CD4-positive, alpha-beta T cell treated with Interleukin-6 at 100 ng/mL for 8 hours (primary cell): Measurements from ENCODE around the gene ARID2.

Source experiments
- DNase-seq: peaks from one replicate; pipeline ENCODE4 v3.0.0-alpha.2; 2020; ENCODE audit warnings: mixed read lengths, low spot score

ARID2 gene

DNA sequence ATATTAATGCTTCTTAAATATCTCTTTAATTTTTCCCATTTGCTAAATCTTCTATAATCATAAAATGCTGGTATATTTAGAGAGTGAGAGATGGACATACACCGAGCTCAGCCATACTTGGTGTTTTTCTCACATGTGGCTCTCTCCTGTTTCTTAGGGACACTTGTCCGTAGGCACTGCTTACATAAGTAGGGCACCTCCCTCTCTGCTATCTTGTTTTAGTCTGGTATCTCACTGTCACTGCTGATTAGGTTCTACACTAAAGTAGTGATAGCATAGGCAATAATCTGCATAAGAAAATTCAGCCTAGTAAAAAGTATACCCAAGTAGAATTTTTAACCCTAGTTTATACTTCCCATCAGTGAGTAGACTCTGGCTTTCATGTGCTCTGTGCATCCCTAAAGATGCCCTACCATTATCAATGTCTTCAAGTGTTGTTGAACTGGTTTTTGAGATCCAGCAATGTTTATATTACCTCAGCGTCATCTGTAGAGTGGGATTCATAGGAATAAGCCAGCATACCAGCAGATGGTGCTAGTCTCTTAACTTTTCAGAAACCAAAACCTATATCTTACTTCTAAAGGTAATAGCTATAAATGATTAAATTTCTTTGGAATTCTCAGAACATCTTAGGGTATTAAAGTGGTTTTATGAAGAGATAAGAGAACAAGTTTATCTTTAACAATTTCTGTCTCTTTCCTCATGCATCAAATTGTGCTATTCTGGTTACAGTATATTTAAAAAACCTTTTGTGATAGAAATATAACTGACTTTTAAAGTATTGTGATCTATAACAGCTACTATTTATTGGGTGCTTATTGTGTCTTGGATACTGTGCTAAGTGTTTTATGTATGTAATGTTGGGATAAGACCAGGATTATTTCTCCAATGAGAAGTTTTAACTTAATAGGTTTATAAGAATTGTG, 32.9 kb downstream of the ARID2 start:
- DNase-seq, result no peak

DNA sequence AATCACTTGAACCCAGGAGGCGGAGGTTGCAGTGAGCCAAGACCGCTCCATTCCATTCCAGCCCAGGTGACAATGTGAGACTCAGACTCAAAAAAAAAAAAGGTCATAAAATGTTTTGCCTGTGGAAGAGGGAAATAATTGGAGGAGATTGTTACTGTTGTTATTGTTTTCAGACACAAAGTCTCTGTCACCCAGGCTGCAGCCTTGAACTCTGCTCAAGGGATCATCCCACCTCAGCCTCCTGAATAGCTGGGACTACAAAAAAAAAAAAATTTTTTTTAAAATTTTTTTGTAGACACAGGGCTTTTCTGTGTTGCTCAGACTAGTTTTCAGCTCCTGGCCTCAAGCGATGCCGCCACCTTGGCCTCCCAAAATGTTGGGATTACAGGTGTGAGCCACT, 33.9 kb downstream of the ARID2 start:
- no peak for DNase-seq

DNA sequence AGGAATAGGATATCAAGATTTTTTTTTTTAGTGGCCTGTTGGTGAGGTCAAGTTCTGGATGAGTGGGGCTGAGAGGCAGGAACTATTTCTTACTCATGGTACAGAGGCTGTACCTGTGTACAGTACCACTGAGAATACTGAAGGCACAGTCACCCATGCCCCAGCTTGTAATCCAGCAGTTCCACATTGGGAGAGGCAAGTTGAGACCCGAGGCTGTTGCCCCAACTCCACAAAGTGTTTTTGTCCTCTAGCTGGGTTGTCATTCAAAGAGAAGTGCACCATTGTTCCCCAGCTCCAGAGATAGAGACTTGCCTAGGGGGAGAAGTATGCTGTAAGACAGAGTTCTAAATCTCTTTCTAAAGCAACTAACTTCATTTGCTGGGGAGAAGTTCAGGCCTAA, 38.7 kb downstream of the ARID2 start:
- DNase-seq, result no peak

DNA sequence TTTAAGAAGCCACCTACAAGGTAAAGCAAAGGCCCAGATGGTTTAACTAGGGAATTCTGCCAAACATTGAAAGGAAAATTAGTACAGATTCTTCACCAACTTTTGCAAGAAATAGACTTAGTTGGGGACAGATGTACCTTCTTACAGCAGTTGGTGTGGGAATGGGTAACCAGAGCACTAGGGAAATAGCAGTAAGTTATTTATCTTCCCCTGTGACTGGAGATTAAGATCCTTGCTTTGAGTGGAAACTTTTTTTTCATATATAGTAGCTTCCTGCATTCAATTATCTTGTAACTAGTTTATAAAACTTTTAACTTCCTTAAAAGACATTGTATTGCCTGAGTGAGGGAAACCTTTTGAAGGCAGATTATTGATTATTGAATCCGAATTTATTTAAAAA, 44.2 kb downstream of the ARID2 start:
- no peak for DNase-seq

DNA sequence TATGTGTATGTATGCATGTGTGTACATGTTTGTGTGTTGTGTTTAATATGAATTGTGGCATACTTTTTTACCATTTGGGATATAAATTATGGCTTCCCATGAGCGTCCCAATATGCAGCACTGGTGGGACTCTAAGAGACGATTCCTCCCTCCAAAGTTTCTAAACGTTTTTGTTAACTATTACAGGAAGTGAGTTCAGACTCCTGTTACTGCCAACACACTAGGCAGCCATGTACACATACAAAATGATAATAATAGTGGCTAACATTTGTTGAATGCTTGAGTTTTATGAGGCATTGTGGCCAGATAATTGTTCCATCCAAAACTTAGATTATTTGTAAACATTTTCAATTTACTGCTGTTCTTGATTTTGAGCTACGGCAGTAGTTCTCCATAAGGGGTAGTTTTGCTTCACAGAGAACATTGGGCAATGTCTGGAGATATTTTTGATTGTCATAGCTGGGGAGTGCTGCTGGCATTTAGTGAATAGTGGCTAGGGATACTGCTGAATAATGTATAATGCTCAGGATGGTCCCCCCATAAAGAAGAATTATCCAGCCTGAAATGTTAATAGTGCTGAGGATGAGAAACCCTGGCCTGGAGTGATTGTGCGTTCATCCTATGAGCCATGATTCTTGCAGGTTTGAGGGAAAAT, 45.1 kb downstream of the ARID2 start:
- DNase-seq, result no peak

DNA sequence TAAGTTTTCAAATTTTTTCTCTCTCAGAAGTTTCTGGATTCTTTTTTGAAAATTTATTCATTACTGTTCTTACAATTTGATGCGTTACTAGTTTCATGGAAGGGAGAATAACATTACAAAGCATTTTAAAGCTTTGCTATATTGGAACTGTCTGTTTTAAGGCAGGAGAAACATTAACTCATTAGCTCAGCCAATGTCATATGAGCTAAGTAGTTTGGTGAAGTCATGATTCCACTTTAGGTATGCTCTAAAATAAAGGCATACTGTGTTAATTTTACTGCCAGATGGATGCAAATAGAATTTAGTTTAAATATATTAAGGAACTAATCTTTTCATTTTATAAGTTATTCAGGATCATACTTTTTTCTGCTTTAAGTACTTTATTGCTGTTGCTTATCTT, 46.0 kb downstream of the ARID2 start:
- DNase-seq, result no peak

DNA sequence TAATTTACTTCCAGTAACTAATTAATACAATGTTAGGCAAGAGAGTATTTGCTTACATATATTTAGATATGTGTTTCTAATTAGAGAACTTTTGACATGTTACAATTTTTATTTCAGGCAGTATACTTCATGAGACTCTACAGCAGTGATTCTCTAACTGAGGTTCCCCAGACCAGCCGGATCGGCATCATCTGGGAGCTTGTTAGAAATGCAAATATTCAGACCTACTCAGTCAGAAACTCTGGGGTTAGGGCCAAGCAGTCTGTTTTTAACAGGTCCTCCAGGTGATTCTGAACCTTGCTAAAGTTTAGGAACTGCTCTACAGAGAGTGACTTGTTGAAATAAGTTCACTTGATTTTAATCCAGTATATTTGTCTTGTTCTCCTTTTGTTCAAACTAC, 46.5 kb downstream of the ARID2 start:
- DNase-seq, result no peak

DNA sequence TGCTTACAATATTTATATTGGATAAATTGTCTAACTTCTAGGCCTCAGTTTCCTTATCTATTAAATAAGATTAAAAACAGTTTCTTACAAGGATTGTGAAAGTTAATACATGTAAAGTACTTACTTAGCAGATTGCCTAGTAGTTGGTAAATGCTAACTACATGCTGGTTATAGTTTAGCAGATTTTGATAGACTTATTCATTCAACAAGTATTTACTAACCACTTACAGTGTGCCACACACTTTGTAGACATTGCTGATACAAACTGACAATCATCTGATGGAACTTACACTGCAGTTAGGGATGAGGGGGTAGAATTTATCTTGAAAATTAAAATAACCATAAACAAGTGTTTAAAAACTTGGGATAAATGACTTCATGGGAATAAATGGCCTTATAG, 50.4 kb downstream of the ARID2 start:
- DNase-seq, result no peak

DNA sequence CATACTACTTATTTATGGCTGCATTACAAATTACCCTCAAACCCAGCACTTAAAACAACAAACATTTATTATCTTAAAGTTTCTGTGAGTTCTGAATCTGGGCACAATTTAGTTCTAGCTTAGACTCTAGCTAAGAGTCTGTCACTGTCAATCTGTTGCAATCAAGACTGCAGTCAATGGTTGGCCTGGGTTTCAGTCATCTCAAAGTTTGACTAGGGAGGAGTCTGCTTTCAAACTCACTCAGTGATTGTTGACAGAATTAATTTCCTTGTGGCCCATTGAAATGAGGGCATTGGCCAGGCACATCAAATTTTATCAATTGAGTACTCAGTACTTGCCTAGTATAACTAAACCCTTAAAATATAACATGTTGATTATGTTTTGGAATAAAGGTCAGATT, 51.6 kb downstream of the ARID2 start:
- DNase-seq, result no peak

DNA sequence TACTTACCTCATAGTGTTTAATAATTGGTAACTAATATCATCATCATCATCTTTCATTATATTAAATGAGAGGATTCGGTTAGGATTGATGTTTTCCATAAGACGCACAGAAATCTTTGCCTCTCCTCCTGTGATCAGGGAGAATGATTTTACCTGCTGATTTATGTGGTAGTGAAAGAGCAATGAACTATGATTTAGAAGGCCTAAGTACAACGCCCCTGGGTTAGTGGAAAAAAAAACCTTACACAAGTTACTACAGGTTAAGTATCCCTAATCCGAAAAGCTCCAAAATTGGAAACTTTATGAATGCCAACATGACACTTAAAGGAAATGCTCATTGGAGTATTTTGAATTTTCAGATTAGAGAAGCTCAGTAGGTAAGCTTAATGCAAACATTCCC, 55.8 kb downstream of the ARID2 start:
- no peak for DNase-seq

DNA sequence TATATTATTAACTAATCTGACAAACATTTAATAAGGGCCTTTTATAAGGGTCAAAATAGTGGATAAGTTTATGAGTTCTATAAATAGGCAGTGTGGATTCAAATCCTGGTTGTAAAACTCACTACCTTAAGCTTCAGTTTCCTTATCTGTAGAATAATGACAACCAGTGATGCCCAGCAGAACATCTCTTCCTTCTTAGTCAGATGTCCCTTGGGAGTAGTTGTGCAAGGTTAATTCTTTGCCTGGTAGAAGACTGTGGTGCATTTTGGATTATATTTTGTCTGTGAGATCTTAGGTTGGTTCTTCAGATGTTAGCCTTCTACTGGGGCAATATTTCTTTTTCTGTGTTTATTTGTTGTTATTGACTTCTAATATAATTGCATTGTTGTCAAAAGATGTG, 59.5 kb downstream of the ARID2 start:
- no peak for DNase-seq

DNA sequence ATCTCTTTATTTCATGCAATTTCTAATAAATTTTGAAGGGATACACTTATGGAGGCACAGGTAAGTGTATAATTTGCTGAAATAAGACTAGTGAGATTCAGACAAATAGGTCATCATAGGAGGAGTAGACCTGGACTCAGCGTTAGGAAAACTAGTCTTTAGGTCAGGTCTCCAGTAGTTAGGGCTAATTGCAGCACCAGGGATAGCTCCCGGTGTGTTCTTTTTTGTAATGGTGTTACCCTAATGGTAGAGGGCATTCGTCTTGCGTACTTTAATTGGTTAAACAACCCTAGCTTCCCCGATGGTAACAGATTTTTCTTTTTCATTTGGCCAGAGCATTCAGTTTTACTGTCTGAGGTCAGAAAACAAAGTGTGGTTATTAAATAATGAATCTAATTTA, 64.9 kb downstream of the ARID2 start:
- no peak for DNase-seq

DNA sequence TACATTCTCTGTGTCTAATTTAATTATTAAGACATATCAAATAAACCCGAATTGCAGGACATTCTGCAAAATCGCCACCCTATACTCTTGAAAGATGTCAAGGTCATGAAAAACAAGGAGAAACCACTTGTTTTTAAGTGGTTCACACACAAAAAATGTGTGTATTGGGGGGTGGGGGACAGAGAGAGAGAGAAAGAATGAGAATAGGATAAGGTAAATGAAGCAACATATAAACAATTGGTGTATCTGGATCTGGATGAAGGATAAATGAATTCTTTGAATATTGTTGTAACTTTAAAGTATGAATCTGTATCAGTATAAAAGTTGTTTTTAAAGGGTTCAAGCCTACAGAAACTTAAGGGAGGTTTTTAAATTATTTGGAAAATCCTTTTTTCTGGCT, 72.1 kb downstream of the ARID2 start:
- no peak for DNase-seq

DNA sequence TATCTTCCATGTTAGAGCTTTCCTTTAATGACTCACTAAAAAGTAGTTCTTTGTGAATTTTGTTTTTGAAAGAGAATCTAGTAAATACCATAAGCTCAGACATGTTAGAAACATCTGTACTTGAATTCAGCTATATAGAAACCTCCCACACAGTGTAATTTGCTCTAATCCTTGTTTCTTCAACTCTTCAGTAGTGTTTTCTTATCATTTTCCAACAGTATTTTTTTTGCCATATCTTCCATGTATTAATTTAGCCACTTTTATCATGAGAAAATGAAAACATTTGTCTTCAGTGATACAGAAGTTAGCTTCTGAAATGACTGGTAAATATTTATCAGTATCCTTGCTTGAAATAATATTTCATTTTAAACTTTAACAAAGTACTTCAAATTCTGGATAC, 73.6 kb downstream of the ARID2 start:
- DNase-seq, result no peak

DNA sequence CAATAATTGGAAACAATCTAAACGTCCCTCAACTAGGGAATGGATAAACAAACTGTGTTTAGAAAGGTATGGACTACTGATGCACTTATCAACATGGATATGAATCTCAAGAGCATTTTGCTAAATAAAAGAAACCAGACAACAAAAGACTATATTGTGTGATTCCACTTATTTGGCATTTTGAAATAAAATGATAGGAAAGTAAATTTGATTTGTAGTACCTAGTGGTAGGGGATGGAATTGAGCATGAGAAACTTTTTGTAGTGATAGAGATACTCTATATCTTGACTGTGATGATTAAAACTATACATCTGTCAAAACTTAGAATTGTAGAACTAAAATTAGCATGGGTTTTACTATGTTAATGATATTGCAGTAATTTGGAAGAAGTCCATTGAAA, 87.1 kb downstream of the ARID2 start:
- no peak for DNase-seq

DNA sequence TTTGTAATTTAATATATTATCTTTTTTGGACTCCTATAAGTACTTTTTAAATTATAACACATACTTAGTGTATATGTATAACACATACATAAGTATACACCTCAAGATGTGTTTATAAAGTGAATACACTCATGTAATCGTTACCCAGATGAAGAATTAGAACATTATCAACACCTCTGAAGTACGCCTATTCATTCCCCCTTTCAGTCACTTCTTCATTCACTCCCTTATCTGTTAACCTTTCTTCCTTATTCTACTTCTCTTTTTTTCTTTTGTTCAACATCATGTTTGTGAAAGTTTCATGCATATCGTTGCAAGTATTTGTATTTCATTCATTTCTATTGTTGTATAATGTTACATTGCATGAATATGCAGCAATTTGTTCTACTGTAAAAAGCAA, 98.5 kb downstream of the ARID2 start:
- no peak for DNase-seq

DNA sequence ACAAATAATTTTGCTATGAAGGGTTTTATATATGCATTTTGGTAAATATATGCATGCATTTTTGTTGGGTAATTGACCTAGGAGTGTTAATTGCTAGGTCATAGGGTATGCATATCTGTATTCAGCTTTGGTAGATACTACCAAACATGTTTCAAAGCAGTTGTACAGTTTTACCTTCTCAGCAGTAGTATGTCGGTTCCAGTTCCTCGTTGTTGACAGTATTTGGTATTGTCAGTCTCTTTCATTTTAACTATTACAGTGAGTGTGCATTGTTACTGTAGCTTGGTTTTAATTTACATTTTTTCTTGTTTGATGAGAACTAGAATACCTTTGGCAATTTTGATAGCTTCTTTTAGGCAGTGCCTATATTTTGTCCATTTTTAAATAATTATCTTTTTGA, 98.9 kb downstream of the ARID2 start:
- DNase-seq, result no peak

DNA sequence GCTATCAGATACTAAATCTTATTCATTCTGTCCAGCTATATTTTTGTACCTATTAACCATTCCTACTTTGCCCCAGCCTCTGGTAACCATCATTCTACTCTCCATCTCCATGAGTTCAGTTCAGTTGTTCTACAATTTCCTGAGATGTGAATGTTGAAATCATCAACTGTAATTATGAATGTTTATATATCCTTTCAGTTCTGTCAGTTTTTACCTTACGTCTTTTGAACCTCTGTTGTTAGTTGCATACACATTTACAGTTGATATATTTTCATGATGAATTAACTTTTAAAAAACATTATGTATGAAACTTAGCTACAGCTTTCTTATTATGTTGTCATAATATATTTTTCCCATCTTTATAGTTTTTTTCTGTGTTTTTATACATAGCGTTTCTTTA, 102.1 kb downstream of the ARID2 start:
- DNase-seq, result no peak

DNA sequence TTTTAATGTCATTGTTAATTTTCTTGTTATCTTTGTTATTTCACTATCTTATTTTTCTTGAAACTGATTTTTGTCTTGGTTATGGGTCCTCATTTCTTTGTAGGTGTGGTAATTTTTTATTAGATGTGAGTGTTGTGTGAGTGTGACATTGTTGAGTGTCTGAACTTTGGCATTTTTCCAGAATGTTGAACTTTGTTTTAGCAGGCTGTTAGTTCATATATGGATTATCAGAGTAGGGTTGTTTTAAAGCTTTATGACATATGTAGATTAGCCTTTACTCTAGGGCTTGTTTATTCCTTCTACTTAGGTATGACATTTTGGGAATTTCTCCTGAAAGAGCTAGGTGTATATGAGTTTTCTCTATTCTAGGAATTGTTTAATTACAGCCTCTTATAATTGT, 103.9 kb downstream of the ARID2 start:
- no peak for DNase-seq

DNA sequence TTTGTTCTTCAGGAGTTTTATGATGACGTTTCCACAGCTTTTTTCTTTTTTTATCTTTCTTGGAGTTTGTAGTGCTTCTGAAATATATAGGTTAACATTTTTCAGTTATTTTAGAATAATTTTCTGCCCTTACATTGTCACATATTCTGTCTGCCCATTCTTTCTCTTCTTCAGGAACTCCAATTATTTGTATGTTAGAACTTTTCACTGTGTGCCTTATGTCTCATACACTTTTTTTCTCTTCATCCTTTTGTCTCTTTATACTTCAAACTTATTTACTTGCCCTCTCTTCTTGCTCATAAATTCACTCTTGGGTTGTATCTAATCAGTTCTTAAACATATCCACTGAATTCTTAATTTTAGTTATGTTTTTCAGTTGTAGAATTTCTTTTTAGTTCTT, 105.3 kb downstream of the ARID2 start:
- no peak for DNase-seq

DNA sequence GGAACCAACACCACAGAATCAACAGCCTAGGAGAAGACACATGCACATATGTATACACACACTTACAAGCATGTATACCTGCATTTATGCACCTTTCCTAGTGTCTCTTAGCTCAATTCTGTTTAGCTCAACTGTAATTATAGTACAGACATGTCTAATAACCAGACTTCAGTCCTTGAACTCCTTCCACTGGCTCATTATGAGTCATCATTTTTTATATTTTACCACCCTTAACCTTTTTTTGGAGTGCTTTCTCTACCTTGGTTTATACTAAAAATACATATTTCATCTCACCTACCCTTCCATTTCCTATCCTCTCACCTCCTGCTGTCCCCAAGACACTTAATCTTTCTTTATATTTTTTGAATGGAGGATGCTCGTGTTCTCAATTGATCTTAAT, 110.4 kb downstream of the ARID2 start:
- no peak for DNase-seq

DNA sequence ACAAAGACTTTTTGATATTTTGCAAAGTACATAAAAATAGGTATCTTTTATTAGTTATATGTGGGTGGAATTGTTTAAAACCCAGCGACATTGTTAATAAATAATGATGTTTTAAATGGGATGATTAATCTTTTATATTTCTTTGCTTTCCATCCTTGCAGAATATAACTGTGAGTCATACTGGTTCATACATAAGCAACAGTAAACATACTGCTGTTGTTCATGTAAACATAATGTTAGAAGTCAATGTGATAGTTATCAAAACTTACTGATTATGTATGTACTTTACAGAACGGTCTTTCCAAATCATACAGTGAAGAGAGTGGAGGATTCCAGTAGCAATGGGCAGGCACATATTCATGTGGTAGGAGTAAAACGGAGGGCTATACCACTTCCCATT, 119.8 kb downstream of the ARID2 start:
- DNase-seq, result no peak

DNA sequence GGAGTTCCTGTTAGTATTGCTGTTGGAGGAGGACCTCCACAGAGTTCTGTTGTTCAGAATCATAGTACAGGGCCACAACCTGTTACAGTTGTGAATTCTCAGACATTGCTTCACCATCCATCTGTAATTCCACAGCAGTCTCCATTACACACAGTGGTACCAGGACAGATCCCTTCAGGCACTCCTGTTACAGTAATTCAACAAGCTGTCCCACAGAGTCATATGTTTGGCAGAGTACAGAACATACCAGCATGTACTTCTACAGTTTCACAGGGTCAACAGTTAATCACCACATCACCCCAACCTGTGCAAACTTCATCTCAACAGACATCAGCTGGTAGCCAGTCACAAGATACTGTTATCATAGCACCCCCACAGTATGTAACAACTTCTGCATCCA, 120.8 kb downstream of the ARID2 start:
- no peak for DNase-seq

DNA sequence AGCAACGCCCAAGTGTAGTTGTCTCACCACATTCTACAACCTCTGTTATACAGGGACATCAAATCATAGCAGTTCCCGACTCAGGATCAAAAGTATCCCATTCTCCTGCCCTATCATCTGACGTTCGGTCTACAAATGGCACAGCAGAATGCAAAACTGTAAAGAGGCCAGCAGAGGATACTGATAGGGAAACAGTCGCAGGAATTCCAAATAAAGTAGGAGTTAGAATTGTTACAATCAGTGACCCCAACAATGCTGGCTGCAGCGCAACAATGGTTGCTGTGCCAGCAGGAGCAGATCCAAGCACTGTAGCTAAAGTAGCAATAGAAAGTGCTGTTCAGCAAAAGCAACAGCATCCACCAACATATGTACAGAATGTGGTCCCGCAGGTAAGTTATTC, 123.0 kb downstream of the ARID2 start:
- DNase-seq, result no peak
